GM12873 (cell line): ENCODE data around the gene OAF.

Experiments used
- TF ChIP-seq, protein P1 (sequence below): IDR thresholded peaks from 2 replicates; pipeline ENCODE4 v1.5.1; 2012; ENCODE audit warnings: low read depth, mild to moderate bottlenecking, moderate library complexity, low read length, control low read depth; ENCODE audit not compliant: insufficient read depth; ENCODE audit errors: missing control alignments

The OAF gene

DNA sequence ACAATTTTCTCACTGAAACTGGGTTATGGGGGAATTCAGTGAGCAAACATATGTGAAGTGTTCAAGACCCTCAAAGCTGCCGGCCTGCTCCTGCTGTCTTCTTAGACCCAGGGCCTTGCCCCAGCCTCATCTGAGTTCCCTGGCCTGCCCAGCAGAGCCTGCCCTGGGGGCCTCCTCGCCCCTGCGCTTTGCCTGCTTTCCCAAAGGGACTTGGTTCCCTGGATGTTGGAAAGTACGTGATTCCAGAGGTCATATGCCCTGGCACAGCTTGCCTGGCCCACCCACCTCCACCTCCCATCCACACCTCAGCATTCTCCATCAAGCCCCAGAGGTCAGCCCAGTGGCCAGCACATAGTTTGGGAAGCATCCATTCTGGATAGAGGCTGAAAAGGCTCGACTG lies 15.4 kb downstream of the OAF start:
- TF ChIP-seq, protein P1, sequence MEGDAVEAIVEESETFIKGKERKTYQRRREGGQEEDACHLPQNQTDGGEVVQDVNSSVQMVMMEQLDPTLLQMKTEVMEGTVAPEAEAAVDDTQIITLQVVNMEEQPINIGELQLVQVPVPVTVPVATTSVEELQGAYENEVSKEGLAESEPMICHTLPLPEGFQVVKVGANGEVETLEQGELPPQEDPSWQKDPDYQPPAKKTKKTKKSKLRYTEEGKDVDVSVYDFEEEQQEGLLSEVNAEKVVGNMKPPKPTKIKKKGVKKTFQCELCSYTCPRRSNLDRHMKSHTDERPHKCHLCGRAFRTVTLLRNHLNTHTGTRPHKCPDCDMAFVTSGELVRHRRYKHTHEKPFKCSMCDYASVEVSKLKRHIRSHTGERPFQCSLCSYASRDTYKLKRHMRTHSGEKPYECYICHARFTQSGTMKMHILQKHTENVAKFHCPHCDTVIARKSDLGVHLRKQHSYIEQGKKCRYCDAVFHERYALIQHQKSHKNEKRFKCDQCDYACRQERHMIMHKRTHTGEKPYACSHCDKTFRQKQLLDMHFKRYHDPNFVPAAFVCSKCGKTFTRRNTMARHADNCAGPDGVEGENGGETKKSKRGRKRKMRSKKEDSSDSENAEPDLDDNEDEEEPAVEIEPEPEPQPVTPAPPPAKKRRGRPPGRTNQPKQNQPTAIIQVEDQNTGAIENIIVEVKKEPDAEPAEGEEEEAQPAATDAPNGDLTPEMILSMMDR: no peak

DNA sequence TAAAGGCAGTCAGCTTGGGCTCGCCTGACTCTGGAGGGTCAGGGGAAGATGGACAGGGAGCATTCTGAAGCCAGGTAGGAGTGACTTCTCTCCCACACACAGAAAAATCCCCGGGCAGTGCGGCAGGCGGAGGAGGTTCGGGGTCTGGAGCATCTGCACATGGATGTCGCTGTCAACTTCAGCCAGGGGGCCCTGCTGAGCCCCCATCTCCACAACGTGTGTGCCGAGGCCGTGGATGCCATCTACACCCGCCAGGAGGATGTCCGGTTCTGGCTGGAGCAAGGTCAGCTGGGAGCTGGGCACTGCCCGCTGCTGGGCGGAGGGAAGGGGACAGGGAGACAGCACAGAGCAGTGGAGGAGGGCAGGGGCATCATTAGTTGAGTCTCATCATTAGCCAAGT lies 15.9 kb downstream of the OAF start:
- TF ChIP-seq, protein P1: no peak

DNA sequence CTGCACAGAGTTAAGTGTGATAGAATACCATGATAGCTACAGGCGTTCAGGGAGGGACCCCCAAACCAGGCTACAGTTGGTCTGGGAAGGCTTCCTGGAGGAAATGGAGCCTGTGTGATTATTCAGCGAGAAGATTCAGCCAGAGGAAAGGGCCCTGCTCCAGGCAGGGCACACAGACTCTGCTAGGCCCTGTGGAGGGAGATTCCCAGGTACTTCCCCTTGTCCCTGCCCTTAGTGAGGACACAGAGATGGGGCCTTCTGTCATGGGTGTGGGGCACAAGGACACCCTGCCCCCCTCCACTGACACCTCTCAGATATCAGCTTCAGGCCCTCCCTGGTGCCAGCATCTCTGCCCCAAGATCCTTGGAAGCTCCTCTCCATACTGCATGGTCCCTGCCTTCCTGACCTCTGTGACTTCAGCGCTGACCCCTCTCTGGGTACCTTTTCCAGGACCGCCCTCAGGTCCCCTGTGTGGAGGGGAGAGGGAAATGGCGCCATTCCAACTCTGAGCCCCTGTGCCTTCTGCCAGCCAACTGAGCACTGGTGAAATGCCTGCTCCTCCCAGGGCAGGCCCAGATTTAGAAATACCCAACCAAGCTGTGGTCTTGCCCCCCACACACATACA lies 16.5 kb downstream of the OAF start:
- TF ChIP-seq, protein P1: no peak

DNA sequence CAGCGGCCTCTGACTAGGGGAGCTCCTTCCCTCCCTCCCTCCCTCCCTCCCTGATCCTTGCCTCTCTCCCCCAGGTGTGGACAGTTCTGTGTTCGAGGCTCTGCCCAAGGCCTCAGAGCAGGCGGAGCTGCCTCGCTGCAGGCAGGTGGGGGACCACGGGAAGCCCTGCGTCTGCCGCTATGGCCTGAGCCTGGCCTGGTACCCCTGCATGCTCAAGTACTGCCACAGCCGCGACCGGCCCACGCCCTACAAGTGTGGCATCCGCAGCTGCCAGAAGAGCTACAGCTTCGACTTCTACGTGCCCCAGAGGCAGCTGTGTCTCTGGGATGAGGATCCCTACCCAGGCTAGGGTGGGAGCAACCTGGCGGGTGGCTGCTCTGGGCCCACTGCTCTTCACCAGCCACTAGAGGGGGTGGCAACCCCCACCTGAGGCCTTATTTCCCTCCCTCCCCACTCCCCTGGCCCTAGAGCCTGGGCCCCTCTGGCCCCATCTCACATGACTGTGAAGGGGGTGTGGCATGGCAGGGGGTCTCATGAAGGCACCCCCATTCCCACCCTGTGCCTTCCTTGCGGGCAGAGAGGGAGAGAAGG lies 18.1 kb downstream of the OAF start:
- TF ChIP-seq, protein P1: peak; percentile 42

DNA sequence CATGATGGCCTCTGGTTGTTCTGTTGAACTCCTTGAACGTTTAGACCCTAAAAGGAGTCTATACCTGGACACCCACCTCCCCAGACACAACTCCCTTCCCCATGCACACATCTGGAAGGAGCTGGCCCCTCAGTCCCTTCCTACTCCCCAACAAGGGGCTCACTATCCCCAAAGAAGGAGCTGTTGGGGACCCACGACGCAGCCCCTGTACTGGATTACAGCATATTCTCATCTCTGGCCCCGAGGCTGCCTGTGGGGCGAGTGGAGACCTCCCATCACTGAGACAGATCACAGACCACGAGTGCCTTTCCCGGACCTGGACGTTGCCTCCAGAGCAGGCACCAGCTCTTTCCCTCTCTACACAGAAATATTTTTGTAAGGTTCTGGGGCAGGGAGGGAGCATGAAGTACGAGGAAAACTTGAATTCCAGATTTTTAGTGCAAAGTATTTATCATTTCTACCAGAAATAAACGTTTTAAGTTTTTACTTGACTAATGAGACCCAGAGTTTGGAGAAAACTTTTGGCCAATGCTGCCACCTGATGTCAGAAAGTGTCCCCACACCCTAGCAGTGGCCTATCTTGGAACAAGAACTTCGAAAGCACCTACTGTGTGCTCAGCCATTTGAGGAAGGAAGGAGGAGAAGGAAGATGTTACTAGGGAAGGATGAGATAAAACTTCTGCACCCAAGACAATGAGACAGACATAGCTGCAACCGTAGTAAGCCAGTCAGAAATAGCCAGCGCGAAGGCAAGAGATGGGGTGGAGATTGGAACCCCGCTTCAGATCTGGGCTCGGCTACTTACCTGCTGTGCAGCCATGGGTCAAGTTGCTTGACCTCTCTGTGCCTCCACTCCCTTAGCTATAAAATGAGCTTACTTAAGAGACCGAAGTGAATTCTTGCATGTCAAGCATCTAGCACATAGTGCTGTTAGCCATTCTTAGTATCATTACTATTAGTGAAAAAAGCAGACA lies 18.9 kb downstream of the OAF start:
- TF ChIP-seq, protein P1: peak; percentile 62

DNA sequence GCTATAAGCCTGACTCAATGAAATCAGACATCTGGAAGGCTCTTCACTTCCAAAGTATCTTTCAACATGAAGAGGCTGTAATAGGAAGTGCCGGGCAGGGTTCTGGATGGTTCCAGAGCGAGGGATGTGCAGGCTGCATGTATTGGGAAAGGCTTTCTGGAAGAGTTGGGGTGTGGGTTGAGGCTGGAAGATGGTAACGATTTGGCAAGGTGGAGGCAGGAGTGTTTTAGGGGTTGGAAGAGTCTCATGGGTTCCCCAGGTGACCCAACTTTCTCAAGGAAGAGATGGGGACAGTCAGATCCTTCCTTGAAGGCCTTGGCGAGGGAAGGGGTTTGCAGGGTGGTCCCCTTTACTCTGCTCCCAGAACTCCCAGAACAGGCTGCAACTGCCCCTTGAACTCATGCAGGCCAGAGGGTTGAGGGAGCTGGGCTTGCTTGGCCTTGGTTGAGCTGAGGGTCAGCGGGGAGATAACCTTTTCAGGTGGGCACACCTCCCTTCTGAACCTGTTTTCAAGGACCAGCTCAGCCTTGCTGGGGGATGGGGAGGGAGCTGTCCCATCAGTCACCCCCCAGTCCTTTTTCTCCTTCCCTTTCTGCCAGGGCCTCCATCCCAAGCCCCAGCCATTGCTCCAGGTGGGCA lies 19.7 kb downstream of the OAF start:
- TF ChIP-seq, protein P1: no peak
